ENCODE results near the gene TMPRSS11D.

The TMPRSS11D gene

DNA sequence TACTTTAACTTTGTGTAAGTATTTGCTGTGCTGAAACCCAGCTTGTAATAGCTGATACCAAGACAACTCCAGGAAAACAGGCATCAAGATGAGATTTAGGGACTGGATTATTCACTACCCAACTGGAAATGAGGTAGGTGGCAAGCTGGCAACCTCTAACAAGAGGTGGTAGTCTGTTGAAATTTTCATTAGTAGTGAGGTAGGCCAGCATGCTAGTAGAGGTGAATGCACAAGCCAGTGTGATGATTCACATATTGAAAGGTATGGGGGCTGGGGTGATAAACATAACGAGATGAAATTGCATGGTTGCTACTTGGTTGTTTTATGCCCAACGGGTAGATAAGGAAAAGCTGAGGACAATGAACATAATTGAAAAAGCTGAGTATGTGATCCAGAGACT, 8.5 kb upstream of the TMPRSS11D start:
- in situ Hi-C loops (cut with MboI; ENCODE audit: low sequenced_read_pairs): loop anchor here (25.0 kb wide), 1 partner anchor 330 kb away; the partner anchor contains the start of gene STAP1

DNA sequence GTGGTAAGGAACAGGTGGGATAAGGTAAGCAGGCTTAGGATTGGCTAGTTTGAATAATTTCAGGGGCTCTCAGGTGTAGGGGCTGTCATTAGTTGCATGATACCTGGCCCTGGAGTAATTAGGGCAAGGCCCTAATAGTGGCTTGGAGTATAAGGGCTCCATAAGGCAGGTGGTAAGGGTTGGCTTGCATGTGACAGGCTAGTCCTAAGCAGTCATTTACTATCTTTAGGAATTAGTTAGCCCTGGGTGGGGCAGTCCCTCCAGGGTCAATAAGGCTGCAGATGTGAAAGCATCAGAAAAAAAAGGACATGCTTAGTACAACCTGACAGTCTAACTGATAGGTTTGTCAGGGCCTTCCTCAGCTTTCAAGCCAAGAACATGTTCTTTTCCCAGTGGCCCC, 7.8 kb upstream of the TMPRSS11D start:
- in situ Hi-C loops (cut with MboI; ENCODE audit: low sequenced_read_pairs): loop anchor here (25.0 kb wide), 1 partner anchor 329 kb away; the partner anchor contains the start of gene STAP1

DNA sequence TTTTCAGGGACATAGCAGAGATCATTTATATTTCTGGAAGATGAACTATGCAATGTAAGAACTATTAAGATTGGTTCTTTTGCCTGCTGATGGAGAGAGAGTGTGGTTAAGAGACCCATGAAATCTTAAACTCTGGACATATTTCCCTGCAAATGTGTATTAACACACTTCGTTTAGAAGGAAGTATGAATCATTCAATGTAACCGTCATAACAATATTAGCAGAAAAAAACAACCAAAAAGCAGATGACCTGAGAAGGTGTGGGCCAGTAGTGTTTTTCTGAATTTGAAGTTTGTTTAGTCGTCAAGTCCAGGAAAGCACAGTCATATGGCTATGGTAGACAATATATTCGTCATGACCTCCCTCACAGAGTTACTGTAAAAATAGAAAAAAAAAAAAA, 2.5 kb upstream of the TMPRSS11D start:
- in situ Hi-C loops (cut with MboI; ENCODE audit: low sequenced_read_pairs): loop anchor here (25.0 kb wide), 1 partner anchor 324 kb away; the partner anchor contains the start of gene STAP1

DNA sequence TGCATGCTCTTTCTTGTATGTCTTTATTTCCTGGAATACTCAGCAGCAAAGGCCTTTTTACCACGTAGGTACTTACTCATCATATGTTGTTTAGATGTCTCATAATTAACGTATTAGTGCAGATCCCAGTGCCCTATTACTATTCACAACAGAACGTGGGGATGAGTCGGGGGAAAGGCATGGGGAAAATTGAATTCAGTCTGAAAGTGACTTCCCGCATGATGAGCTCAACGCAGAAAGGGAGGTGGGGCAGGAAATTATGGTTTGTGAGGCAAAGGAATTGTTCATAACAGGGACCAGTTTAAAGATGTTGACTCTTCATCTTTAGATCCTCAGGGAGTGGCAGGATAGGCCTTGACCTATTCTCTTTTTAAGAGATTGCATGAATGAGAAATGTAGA, 2.0 kb upstream of the TMPRSS11D start:
- in situ Hi-C loops (cut with MboI; ENCODE audit: low sequenced_read_pairs): loop anchor here (25.0 kb wide), 1 partner anchor 323 kb away; the partner anchor contains the start of gene STAP1

- in situ Hi-C loops (cut with MboI; ENCODE audit: low sequenced_read_pairs): loop anchor here (25.0 kb wide), 1 partner anchor 322 kb away; the partner anchor contains the start of gene STAP1
Observed at GRCh38 chr4:67884701-67885100, 899 bp upstream of the TMPRSS11D start.

GRCh38 chr4:67883458-67883857, 344 bp downstream of the TMPRSS11D start:
- in situ Hi-C loops (cut with MboI; ENCODE audit: low sequenced_read_pairs): loop anchor here (25.0 kb wide), 1 partner anchor 321 kb away; the partner anchor contains the start of gene STAP1

- in situ Hi-C loops (cut with MboI; ENCODE audit: low sequenced_read_pairs): loop anchor here (25.0 kb wide), 1 partner anchor 319 kb away; the partner anchor contains the start of gene STAP1
Observed at GRCh38 chr4:67880866-67881610, 2.8 kb downstream of the TMPRSS11D start.

GRCh38 chr4:67879486-67879885, 4.3 kb downstream of the TMPRSS11D start:
- in situ Hi-C loops (cut with MboI; ENCODE audit: low sequenced_read_pairs): loop anchor here (25.0 kb wide), 1 partner anchor 317 kb away; the partner anchor contains the start of gene STAP1

- in situ Hi-C loops (cut with MboI; ENCODE audit: low sequenced_read_pairs): loop anchor here (25.0 kb wide), 1 partner anchor 315 kb away; the partner anchor contains the start of gene STAP1
Observed at GRCh38 chr4:67877086-67877485, 6.7 kb downstream of the TMPRSS11D start.

- in situ Hi-C loops (cut with MboI; ENCODE audit: low sequenced_read_pairs): loop anchor here (25.0 kb wide), 1 partner anchor 313 kb away; the partner anchor contains the start of gene STAP1
Observed at GRCh38 chr4:67874986-67875385, 8.8 kb downstream of the TMPRSS11D start.

- in situ Hi-C loops (cut with MboI; ENCODE audit: low sequenced_read_pairs): no loop called here
Observed at GRCh38 chr4:67873116-67873515, 10.7 kb downstream of the TMPRSS11D start.

GRCh38 chr4:67871867-67872266, 11.9 kb downstream of the TMPRSS11D start:
- in situ Hi-C loops (cut with MboI; ENCODE audit: low sequenced_read_pairs): no loop called here

- in situ Hi-C loops (cut with MboI; ENCODE audit: low sequenced_read_pairs): no loop called here
Observed at GRCh38 chr4:67869580-67870190, 14.1 kb downstream of the TMPRSS11D start.

DNA sequence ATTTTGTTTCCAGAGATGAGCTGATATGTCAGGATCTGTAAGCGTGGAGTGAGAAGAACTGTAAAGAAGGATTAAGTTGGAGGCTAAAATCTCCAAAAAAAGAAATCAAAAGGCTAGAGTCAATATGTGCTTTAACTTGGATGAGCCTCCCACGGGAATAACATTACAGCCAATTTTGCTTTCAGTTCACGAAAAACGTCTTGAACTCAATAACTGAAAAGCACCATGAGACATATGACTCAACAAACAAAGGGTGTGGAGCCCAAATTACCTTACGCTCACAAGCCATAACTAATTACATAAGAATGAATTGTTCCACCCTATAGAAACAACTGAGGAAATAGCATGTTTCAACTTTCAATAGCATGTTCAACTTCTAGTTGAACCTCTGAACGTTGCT, 22.3 kb downstream of the TMPRSS11D start:
- in situ Hi-C loops (cut with MboI; ENCODE audit: low sequenced_read_pairs): no loop called here

- in situ Hi-C loops (cut with MboI; ENCODE audit: low sequenced_read_pairs): no loop called here
Observed at GRCh38 chr4:67853336-67853735, 30.5 kb downstream of the TMPRSS11D start.

DNA sequence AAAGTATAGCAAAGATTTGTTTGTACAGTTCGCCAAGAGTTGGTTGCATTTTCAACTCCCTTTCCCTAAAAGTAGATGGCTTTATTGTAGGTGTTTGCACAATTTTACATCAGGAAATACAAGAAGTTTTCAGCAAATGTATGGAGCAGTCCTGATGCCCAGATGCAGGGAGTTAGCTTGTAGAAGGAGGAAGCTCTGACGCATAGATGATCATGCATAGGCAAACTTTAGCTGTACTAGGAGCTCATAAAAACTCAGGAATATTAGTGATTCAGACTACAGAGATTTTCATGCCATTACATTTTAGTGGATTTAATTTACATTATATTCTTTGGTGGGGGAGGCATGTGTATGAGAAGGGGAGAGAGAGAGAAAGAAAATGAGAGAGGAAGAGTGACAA, 62.9 kb downstream of the TMPRSS11D start:
- in situ Hi-C loops (cut with MboI; ENCODE audit: low sequenced_read_pairs): no loop called here

DNA sequence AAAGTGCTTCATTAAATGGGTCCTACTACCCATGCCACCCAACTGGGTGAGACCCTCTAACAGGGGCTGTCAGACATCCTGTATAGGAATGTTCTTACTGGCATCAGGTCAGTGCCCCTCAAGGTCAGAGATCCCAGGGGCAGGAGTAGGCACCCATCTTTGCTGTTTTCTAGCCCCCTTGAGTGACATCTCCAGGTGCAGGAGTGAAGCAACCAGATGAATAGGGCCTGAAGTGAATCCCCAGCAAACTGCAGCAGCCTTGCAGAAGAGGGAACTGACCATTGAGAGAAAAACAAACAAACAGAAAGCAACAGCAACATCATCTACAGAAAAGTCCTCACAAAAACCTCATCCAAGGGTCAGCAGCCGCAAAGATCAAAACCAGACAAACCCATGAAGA, 73.8 kb downstream of the TMPRSS11D start:
- in situ Hi-C loops (cut with MboI; ENCODE audit: low sequenced_read_pairs): no loop called here

DNA sequence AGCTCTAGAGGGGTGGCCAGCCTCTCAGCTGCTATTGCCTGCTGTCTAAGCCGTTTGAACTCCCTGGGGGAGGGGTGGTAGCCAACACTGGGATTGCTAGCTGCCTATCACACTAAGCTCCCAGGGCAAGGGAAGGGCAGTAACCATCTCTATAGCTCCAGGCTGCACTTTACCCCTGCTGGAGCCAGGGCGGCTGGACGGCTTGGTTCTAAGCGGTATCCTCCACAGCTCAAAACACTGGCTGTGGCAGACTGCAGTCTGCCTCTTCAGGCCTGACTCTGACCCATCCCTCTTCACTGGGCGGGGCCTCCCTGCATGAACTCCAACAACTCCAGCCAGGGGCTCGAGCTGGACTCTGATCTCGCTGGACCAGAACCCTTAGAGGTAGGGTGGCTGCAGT, 74.3 kb downstream of the TMPRSS11D start:
- in situ Hi-C loops (cut with MboI; ENCODE audit: low sequenced_read_pairs): no loop called here

DNA sequence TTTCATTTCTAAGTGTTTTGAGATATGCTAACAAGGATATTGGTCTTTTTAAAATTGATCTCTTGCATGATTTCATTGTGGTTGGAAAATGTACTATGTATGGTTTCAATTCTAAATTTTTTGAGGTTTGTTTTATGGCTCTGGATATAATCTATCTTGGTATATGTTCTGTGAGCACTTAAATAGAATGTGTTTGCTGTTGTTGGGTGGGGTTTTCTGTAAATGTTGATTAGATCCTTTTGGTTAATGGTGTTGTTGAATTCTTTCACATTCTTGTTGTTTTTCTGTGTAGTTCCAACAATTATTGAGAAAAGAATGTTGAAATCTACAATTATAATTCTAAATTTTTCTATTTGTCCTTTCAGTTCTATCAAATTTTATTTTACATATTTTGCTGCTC, 87.0 kb downstream of the TMPRSS11D start:
- in situ Hi-C loops (cut with MboI; ENCODE audit: low sequenced_read_pairs): no loop called here

- in situ Hi-C loops (cut with MboI; ENCODE audit: low sequenced_read_pairs): no loop called here
Observed at GRCh38 chr4:67790721-67791120, 93.1 kb downstream of the TMPRSS11D start.

GRCh38 chr4:67787311-67787710, 96.5 kb downstream of the TMPRSS11D start:
- in situ Hi-C loops (cut with MboI; ENCODE audit: low sequenced_read_pairs): no loop called here

- in situ Hi-C loops (cut with MboI; ENCODE audit: low sequenced_read_pairs): no loop called here
Observed at GRCh38 chr4:67785528-67785927, 98.3 kb downstream of the TMPRSS11D start.

All from HL-60/S4 (cell line).